GM19372 (cell line): ENCODE results near the gene PPP2R2C.

Experiments
- ATAC-seq: cut with Tn5 transposase; IDR thresholded peaks from one replicate; pipeline ENCODE4 v1.9.1; 2021; ENCODE audit warnings: mild to moderate bottlenecking, low read depth, moderate library complexity; ENCODE audit not compliant: unreplicated experiment

PPP2R2C gene

DNA sequence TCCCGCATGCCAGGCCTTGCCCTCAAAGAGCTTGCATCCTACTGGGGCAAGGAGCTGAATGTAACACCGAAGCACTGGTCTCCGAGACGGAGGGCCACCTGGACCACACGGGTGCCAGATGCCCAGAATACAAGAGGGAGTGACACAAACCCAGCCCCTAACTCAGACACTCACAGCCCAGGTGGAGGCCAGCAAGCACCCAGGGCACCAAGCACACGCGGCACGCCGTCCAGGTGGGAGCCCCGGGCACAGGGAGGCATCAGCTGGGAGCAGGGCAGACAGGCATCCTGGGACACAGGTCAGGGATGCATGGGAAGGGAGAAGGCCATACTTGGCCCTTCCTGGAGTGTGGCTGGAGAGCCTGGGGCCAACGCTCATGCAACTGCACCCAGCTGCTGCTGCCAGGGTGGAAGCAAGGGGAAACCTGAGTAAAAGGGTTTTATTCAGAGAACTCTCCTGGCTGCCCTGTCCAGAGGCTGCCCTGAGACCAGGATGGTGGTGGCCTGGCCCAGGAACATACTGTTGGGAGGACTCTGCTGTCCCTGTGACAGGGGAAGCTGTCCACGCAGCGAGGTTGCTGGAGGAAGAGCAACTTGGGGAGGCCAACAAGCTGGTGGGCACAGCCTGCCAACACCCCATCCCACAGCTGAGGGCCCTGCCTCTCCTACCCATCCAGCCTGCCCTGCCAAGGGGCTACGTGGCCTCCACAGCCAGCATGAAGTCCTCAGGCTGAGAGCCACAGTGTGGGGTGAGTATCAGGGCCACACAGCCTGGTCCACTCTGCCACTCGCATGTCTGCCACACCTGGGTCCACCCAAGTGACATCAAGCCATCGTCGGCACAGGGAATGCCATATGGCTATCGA is 22.2 kb upstream of the PPP2R2C start:
- ATAC-seq: no peak

DNA sequence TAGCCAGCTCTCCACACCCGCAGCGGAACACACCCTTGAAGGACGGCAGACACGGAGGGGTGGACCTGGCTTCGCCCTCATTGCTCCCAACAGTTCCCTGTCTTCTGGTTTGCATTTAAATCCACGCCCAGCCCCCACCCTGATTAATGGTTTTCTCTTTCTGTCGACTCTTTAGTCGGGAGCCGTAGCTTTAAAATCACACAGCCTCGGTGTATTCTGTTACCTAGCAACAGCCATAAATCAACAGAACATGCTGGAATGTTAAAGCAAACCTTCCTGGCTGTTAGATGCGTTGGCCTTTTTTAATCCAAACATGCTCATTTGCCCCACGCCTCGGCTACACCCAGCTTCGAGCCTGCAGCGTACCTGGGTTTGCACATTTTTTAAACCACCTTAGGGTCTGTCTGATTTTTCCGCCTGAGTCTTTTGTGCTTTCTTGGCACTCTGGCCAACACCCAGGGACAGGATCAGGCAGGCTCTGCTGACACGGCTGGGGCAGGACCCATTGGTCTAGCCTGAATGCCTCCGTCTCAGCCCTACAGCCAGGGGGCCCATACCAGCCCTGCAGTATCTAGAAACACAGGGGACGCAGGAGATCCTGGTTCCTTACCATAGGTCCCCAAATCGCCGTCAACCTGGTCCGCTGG is 21.4 kb upstream of the PPP2R2C start:
- no peak for ATAC-seq

DNA sequence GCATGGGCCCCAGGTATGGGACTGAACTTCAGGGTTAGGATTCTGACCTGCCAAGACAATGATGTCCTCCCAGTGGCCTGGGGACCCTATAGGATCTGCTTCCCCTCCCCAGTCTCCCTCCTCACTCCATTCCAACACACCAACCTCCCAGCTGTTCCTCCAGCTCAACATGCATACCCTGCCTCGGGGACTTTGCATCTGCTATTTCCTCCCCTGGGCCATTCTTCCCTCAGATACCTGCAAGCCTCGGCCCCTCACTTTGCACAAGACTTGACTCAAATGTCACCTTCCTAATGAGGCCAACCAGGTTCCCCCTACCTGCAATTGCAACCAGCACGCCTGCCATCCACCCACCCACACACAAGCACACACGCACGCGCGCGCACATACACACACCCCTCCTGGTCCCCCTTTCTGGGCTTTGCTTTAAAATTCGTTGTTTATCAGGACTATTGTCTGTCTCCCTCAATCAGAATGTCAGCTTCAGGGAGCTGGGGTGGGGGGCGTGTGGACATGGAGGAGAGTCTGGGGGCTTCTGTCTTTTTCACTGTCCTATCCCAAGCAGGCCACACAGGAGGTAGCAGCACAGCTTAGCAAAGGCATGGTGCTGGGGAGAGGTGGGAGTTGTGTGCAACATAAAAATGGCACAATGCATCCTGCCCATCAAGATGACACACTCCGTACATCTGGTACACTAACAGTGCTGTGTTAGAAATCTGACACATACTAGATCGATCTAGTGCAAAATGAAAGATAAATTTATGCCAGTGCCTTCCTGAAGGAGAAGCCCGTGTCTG is 20.6 kb upstream of the PPP2R2C start:
- ATAC-seq: no peak

DNA sequence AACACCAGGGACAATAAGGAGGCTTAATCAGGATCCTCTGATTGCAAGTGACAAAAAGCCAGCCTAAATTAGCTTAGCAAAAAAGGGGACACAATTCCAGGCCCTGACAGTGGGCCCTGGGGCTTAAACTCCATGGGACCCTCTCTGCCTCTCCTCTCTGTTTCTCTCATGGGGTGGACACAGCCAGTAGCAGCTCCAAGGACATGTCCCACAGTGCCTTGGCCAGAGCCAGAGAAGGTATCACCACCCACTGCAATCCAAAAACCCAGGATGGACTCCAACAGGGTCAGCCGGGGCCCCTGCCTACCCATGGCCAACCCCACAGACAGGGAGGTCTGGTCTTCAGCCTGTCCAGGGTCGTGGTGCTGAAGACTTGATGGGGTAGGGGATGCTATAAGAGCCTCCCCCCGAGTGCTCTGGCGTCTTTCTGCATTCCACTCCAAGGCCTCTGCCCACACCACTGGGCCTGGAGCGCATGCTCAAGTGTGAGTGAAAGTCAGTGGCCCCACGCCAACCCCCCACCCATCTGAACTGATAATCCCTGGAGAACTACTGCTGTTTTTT is 19.7 kb upstream of the PPP2R2C start:
- ATAC-seq: no peak

DNA sequence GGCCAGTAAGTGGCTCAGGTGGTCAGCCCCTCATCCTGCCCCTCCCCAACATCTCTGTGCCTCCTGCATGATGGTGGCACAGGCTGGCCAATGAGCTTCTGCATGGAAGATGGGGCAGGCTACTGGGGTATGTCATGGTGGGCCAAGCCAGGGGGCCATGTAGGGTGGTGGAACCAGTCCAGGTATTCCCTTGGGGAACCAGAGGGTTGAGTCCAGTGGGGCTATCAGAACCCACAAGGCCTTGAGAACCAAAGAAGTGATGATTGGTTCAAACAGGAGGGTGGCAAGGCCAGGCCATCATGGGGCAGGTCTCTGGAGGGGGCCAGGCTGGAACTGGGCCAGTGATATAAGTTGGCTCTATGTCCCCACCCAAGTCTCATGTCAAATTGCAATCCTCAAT is 18.8 kb upstream of the PPP2R2C start:
- ATAC-seq: no peak

DNA sequence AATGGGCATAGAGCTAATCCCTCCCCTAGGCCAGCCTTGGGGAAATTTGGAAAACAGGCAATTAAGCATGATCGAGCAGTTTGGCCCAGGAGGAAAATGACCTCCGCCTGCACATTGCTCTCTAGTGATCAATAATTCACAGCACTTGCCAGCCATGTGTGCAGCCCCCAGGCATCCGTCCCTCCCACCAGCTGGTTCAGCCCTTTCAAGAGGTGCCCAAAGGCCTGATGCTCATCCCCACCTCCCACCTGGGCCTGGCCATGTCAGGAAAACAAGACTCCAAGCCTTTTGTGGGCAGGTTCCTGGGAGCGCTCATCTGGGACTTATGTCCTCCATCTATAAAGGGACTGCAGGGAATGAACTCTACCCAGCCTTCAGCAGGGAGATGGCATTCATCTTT is 17.5 kb upstream of the PPP2R2C start:
- ATAC-seq: no peak

DNA sequence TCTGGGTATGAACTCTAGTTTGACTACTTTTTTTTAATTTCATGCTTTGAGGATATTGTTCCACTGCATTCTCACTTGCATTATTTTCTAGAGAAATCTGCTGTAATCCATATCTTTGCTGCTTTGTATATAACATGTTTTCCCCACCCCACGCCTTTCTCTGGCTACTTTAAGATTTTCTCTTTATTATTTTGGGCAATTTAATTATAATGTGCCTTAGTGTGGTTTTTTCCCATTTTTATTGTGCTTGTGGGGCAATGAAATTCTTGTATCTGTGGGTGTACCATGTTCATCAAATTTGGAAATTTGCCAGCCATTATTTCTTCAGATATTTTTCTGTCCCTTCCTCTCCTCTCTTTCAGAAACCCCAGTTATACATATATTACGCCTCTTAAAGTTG is 15.1 kb upstream of the PPP2R2C start:
- ATAC-seq: no peak

DNA sequence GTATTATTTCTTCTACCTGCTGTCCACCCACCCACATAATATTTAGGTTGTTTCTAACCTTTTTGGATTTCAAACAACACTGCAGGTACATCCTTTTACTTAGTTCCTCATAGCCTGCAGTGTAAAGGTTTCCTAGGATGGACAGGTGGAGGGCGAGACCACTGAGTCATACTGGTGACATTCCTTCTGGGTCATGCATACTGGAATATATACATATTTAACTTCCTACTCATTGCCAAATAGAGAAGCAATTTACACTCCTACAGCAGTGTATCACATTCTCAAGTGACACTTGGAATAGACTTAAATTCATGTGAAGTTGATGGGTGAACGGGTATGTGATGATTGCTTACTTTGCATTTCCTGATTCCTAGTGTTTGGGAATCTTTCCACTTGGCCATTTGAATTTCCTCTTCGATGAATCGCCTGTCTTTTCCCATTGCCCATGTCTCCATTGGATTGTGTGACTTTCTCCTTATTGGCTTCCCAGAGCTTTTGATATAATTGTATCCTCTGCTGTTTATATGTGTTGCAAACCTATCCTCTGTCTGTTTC is 8.2 kb upstream of the PPP2R2C start:
- ATAC-seq: no peak

DNA sequence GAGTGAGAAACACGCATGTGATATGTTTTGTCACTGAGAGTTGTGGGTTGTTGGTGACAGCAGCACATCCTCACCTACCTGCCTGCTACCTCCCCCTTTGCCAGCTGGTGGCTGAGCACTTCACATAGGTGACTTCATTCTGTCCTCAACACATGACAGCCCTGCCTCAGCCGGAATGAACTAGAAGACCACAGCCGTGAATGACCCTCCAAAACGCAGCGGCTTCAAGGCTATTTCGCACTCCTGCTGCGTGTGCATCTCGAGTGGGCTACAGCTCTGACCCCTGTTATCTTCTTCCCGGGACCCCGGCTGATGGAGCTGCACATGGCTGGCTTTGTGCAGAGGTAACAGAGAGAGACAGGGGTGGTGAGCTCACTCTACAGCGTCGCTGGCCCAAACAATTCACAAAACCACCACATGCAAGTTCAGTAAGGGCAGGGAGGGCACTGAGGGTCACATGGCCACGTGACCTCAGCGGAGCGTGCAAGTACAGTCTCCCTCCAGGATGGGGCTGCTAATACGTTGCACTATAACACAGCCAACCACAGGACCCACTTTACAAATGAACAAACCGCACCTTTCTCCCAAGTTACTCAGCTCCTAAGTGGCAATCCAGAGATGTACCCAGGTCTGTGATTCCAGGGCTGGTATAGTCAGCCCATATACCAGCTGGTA is 6.3 kb upstream of the PPP2R2C start:
- no peak for ATAC-seq

DNA sequence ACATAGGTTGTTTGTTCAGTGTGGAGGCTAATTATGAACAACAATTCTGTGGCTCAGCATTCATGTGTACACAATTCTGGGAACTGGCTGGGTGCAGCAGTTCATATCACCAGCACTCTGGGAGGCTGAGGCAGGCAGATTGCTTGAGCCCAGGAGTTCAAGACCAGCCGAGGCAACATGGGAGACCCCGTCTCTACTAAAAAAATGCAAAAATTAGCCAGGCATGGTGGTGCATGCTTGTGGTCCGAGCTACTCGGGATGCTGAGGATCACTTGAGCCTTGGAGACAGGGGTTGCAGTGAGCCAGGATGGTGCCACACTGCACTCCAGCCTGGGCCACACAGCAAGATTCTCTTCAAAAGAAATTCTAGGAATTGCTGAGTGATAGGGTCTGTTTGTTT is 4.5 kb upstream of the PPP2R2C start:
- ATAC-seq: no peak

DNA sequence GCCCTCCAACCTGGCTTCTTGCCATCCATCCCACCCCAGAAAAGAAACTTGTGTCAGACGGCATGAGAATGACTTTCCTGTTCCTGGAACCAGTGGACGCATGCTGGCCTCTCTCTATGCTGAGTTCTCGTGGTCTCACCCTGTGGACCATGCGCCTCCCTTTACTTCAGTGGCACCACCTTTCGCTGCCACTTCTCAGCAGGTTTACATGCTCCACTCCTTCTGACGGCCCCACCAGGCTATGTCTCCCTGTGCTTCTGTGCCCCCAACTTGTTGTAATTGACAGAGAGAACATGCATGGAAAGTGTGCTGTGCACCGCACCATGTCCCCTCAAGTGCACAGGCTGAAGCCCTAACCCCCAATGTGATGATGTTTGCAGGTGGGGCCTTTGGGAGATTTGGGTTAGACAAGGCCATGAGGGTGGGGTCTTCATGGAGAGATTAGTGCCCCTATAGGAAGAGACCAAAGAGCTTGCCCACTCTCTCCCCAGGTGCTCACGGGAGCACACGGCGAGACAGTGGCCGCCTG is 3.1 kb upstream of the PPP2R2C start:
- no peak for ATAC-seq

DNA sequence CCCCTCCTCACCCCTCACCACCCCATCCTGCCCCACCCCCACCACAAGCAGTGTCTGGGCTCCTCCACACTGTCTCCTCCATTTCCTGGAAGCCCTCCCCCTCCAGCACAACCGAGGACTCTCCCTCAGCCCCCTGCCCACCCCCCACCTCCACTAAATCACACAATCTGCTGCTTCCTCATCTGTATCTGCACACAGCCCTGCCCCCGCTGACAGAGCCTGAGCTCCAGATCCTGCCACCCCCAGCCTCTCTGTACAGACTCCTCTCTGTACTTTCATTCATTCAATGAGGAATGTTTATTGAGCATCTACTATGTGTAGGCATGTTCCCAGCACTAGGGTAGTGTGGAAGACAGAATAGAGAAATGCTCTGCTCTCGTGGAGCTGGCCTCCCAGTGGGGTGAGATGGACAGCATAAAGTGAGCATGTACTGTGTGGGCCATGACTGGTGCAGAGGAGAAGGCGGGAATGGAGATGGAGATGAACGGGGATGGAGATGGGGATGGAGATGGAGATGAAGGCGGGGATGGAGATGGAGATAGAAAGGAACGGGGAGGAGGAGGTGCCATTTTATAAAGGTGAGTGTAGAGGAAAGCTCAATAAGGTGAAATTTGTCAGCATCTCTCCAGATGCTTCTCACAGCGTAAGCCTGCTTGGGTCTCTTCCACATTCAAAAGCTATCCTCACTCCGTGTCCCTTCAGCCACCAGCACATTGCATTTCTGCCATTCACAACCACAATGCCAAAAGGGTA is 2.5 kb upstream of the PPP2R2C start:
- ATAC-seq: no peak

DNA sequence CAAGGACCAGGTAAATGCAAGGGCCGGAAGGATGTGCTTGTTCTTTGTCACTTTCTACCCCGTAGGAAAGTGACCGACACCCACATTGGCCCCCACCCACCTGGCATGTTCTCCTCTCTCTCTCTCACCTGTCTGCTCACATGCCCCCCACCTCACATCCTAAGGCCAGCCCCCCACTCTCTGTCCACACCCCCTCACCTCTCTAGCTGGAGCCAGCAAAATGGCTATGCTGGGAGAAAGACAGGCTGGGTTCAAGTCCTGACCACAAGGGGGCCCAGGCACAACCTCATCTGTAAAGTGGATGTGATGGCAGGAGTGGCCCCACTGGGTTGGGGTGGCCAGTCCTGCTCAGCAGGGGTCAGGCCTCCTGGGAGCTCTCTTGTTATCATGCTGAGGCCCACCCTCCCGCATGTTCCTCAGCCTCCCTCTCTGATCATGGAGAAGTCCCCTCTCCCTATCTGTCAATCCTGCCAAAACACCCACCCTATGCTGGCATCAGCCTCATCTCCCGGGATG is 1.7 kb upstream of the PPP2R2C start:
- ATAC-seq: no peak

DNA sequence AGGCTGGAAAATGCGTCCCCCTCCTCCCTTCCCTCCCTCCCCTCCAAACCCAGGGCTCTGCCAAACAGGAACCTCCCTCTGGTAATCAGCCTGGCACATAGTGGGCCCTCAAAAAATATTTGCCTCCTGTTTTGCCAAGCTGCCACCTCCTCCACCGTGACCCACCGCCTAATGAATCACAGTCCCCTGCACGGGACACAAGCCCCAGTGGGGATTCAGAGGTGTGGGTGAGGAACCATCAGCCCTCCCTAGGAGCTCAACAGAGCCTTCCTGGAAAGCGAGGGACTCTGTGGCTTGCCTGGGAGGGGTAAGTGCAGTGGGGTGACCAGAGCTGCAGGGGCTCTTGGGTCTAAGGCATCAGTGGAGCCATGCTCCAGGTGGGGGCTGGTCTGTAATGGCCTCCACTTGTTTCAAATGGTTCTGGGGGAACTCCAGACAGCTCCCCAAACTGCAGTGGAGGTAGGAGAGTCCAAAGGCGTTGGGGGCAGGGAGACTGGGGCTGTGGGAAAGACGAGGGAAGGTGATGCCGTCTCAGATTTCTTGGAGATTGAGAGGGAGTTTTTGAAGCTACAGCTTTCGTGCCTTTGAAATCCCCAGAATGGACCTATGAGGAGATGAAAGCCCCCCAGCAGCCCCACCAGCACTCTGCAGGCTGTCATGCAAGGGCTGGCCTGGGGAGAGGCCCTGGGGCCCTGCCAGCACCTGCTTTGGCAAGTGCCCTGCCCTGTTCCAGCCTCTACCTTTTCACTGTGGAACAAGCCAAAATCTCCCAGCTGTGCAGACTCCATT is 1.0 kb upstream of the PPP2R2C start:
- ATAC-seq: no peak

DNA sequence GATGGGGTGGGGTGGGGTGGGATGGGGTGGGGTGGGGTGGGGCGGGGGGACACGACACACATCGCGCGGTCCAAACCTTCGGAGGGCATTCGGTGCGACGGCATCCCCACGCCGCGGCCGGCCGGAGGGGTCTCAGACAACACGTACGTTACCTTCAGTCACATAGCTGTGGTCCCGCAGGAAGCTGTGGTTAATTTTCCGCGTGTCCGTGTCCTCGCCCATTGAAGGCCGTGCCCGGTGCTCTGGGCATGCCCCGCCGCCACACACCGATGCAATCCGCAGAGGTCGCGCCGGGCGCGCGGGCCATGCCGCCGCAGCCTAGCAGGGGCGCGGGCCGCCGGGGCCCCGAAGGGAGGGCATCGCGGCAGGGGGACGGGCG is 417 bp downstream of the PPP2R2C start:
- no peak for ATAC-seq

DNA sequence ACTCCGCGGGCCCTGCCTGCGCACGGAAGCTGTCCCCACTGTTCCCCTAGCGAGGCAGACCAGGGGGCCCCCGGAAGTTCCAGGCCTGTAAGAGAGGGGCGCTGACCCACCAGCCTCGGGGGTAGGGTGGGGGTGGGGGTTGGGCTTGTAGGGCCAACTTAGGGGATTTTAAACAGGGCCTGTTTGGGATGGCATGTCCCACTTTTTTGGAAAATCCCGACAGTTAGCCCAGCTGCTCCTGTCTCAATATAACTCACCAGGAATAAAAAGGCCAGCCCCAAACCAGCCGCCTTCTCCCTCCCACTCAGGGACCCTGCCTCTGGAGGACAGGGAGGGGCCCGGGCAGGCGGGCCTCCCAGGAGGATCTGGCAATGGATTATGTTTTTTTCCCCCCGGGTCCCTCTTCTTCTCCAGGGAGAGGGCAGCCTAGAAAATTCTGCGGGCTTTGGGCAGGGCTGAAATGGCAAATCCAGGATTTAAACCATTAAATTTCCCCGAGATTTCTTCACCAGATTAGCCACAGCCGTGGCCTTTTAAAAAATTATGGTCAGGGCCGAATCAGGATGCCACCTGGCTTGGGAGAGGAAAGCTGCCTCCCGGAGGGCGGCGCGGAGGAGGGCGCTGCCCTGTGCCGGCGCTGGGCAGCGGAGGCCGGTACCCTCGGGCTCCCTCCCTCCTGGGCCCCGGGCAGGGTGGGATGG is 957 bp downstream of the PPP2R2C start:
- no peak for ATAC-seq

DNA sequence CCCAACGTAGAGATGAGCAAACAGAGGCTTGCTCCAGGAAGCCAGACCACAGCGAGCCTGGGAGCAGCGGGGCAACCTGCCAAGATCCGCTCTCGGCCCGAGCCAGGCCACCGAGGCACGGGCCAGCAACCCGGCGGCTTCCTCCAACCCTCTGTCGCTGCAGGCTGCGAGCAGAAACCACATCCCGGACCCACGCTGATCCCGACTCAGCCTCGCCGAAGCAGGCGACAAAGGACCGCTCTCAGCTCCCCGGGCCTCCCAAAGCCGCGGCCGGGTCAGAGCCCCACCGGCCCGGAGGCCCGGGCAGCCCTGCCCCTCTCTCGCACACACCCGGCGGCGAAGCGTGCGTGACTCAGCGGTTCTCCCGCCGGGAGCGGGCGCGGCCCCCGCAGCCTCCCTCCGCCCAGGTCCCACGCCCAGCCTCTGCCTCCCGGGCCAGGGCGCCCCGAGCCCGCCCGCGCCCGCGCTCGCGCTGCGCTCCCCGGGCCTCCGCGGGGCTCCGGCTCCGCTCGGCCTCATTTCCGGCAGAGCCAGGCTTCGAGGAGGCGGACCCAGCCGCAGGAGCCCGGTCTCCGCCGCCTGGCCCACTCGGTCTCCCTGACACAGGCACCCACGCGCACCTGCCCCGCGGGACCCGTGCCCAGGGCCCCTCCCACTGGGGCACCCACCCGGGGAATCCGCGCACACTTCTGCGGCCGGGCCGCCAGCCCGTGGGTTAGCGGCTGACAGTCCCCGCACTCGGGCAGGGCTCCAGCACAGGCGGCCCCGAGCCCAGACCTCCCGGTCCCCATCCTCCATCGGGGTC is 1.7 kb downstream of the PPP2R2C start:
- no peak for ATAC-seq
